ENCODE data around the gene MRPL57.
"Not testable (repeated sequence)": the region's sequence is repeated elsewhere in the genome, so short reads cannot be mapped to it uniquely, and the experiment has no call there.

The MRPL57 gene

GRCh38 chr13:21197606-21198225 is 21.3 kb downstream of the MRPL57 start:
- not testable (repeated sequence) for DNase-seq

- DNase-seq, result not testable (repeated sequence)
Observed at GRCh38 chr13:21198391-21198790, 21.9 kb downstream of the MRPL57 start.

- DNase-seq, result not testable (repeated sequence)
Observed at GRCh38 chr13:21201456-21202190, 25.2 kb downstream of the MRPL57 start.

DNA sequence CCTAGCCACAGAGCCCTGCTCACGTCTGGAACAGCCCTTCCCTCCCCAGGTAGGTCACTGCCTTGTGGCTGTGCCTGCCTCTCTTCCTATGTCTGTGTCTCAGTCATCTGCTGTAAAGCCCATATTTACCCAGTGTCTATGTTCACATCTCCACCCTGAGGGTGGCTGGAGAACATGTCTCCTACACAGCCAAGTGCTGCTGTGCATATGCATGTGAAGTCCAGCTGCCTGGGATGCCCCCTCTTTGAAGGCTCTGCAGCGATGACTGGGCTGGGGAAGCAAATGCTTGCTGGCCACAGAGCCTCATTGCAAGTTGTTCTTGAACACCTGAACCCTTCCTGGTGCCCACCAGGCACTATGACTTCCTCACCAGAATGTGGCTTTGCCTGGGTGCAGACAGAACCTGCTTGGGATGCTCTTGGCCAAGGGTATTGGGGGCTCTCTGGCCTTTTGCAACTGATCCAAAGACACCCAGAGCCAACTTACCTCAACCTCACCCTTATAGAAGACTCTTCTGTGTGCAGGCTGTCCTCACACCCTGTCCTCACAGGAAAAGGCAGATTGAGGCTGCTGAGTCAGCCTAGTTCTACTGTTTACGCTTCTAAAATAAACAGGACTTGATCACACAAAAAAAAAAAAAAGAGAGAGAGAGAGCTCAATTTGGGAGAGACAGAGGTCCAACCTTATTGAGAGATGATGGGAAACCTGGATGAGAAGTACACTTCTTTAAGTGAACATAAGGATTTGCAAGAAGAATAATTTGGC is 26.5 kb downstream of the MRPL57 start:
- DNase-seq, result no peak

DNA sequence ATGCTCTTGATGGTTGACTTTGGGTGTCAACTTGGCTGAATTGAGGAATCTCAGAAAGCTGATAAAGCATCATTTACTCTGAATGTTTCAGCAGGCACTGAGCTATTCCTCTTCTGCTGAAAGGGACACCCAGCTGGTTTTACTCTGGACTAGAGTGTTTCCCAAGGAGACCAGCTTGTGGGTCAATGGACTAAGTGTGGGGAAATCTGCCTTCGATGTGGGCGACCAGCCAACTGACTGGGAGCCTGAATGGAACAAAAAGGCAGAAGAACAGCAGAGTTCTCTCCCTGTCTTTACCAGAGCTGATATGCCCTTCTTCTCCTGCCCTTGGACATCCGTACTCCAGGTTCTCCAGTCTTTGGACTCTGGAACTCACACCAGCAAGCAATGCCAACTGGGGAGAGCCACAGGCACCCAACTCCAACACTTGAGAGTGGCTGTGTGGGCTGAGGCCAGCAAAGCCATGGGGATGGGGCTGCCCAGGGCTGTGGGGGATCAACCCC is 32.2 kb downstream of the MRPL57 start:
- DNase-seq, result no peak

DNA sequence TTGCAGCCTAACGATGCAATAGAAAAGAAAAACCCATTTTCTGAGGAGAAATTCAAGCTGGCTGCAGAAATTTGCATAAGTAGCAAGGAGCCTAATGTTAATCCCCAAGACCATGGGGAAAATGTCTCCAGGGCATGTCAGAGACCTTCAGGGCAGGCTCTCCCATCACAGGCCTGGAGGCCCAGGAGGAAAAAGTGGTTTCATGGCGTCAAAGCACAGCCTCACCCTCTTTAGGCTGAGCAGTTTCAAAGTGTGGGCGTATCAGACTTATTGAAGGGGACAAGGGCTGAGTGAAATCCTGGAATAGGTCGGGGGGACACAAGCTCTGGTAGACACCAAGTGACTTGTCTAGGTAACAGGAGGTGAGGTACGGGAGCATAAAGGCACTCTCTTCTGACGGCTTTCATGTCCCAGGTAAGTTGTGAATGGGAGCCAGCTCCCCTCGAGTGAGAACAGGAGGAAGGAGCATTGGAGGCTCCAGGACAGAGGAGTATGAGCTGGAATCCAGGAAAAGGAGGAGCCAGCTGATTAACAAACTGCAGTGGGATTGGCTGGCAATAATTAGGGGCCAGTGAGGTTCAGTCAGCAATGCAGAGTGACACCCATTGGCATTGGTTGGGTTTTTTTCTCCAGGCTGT is 35.8 kb downstream of the MRPL57 start:
- no peak for DNase-seq

DNA sequence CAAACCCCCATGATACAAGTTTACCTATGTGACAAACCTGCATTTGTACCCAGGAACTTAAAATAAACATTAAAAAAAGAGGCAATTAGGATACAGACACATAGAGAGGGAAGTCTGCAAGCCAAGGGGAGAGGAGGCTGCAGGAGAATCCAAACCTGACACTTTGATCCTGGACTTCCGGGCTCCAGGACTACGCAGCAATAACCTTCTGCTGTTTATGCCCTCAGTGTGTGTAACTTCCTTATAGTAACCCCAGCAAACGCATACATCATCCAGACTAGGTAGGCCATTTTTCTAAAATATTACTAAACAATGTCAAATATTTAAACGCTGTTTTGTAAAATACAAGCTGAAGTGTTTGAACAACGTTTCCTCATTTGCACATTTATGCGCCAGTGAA is 39.0 kb downstream of the MRPL57 start:
- DNase-seq, result not testable (repeated sequence)

DNA sequence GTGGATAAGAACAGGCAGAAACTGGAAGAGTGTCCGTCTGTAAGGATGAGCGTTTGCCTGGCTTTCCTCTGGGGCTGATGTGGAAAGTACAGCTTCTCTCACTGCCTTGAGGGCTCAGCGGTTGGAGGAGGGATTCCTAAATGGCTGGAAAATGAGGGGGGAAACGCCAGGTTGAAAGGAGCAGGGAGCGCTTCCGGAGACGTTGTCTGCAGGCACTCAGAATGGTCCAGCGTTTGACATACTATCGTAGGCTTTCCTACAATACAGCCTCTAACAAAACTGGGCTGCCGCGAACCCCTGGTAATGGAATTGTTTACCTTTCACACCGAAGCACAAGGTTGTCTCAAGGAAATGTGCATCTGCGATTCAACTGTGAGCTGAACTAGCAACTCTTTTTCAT is 39.9 kb downstream of the MRPL57 start:
- no peak for DNase-seq

DNA sequence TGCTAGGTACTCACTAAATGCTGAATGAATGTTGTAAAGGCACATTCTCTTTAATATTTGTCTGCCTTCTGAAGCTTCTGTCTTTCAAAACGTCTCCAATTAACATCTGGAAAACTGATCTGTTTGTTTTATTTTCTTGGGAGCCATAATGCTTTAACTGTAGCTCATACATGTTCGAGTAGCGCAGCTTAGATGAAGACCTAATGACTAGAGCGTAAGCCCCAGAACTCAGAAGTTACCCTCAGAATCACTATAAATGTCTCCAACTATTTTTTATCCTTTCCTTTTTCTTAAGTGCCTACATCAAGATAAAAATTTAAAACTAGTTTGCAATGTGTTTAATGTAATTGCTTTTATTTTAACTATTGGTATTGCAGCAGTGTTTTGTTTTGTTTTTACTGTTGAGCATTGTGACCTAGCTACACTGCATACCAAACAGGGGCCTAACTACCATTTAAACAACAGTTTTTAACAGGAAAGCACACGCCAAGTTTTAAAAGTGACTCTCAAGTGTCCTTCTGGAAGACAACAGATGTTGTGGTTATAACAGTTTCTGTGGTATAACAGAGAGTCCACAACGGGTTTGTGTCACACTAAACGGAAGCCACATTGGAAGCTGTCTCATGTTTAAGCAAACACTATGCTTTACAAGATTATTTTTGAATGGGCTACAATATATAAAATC is 42.0 kb downstream of the MRPL57 start:
- no peak for DNase-seq

GRCh38 chr13:21219036-21219381 is 42.6 kb downstream of the MRPL57 start:
- DNase-seq, result no peak

- not testable (repeated sequence) for DNase-seq
Observed at GRCh38 chr13:21219716-21220115, 43.3 kb downstream of the MRPL57 start.

DNA sequence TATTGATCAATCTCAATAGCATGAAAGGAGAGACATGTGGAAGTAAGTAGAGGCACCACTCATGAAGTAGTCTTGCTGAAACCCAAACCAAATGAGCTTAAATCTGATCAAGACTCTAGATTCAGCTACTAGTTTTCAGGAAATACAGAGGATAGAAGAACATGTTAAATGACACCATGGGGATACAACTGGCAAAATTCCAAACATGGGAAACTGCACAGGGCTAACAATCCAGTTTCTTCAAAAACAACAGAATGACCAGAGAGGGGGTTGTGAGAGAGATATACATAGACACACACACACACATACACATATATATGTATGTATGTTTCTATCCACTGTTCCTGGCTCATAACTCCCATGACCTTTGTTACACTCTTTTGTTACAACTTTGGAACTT is 44.8 kb downstream of the MRPL57 start:
- no peak for DNase-seq

GRCh38 chr13:21225082-21225481 is 48.6 kb downstream of the MRPL57 start:
- DNase-seq, result no peak

GRCh38 chr13:21225841-21226581 is 49.6 kb downstream of the MRPL57 start:
- DNase-seq, result no peak

DNA sequence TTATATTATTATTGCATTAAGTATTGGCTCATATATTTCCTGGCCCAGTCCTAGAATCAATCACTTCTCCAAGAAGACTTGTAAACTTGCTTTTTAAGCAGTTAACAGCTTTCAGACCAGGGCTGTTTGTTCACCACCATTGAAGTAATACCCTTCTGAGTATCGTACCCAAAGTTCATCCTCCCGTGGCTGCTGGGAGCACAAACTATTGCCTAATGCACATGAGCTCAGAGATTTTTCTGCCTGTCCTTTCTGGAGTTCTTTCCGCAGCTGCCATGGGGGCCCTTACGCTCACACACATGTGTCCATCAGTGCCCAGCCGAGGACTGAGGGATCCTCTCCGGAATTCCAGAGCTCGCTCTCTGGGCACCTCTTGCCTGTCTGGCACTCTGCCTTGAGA is 51.5 kb downstream of the MRPL57 start:
- no peak for DNase-seq

Measured in NCI-H1930 (cell line).